ENCODE data around the gene COTL1.
A peak's percentile ranks its signal among the peaks of the same experiment; 100 is the strongest.

- no peak for TF ChIP-seq POLR2A (IDR thresholded peaks at IDR 0.05)
- peak in 1 of 3 donors; percentile 22 for TF ChIP-seq CTCF (IDR thresholded peaks at IDR 0.05)
- no peak for TF ChIP-seq EP300 (IDR thresholded peaks at IDR 0.05)
Observed at GRCh38 chr16:84618581-84619460, 943 bp upstream of the COTL1 start.

Data from ovary (tissue), 3 donors.